K562 (cell line): ENCODE measurements around the gene GNA14.

Source experiments
- ATF7 ChIP-seq: fragments of 450-650 bp; IDR thresholded peaks from 2 replicates; pipeline ENCODE4 v1.7.1; 2014; ENCODE audit warnings: mild to moderate bottlenecking, moderate library complexity
- FOSL1 ChIP-seq: fragments of 200-800 bp; sonication (Bioruptor generic); conservative IDR thresholded peaks from 2 replicates; pipeline ENCODE4 v1.6.1; 2016; ENCODE audit warnings: missing genetic modification characterization, missing compliant biosample characterization
- KHSRP ChIP-seq: fragments of 450-650 bp; IDR thresholded peaks from 2 replicates; pipeline ENCODE4 v1.6.1; 2017
- LARP7 ChIP-seq: fragments of 450-650 bp; IDR thresholded peaks from 2 replicates; pipeline ENCODE4 v1.6.1; 2016
- MECOM ChIP-seq: fragments of 250-450 bp; sonication (Bioruptor Pico); IDR thresholded peaks from 2 replicates; pipeline ENCODE4 v1.8.0; 2022; ENCODE audit warnings: inconsistent platforms
- RNF2 ChIP-seq: sonication (generic); IDR thresholded peaks from 2 replicates; pipeline ENCODE4 v1.6.1; 2016
- TFE3 ChIP-seq: fragments of 450-650 bp; formaldehyde crosslinking; IDR thresholded peaks from 2 replicates; pipeline ENCODE4 v1.4.0; 2020; ENCODE audit warnings: mild to moderate bottlenecking, mixed read lengths
- TRIM28 ChIP-seq: fragments of 450-650 bp; IDR thresholded peaks from 2 replicates; pipeline ENCODE4 v1.6.1; 2017
- ZBTB26 ChIP-seq: fragments of 450-650 bp; formaldehyde crosslinking; IDR thresholded peaks from 2 replicates; pipeline ENCODE4 v1.4.0; 2022; ENCODE audit warnings: missing genetic modification characterization
- ZNF143 ChIP-seq: sonication (generic); formaldehyde crosslinking; IDR thresholded peaks from 2 replicates; pipeline ENCODE4 v1.9.0; 2022; ENCODE audit warnings: mild to moderate bottlenecking, missing genetic modification reagents
- ZNF274 ChIP-seq: IDR thresholded peaks from 2 replicates; pipeline ENCODE4 v1.6.1; 2011; ENCODE audit warnings: low read depth, mild to moderate bottlenecking, low read length, moderate library complexity, borderline replicate concordance
- ZNF717 ChIP-seq: fragments of 250-450 bp; sonication (Bioruptor Pico); IDR thresholded peaks from 2 replicates; pipeline ENCODE4 v1.5.0; 2021

- TF ChIP-seq ATF7 (no peak), ZBTB26 (CRISPR knock-in tag) (no peak), TRIM28 (no peak), ZNF274 (no peak), KHSRP (no peak), RNF2 (no peak), LARP7 (no peak), FOSL1 (tag) (no peak), ZNF143 (CRISPR knock-in tag) (no peak), MECOM (no peak), ZNF717 (CRISPR knock-in tag) (no peak), TFE3 (CRISPR knock-in tag) (no peak)
Observed at GRCh38 chr9:77374266-77374665, 273.9 kb downstream of the GNA14 start.
